Upper lobe of left lung (tissue), 4 donors: ENCODE results near the gene COL23A1.

Experiments
- EP300 ChIP-seq, 4 donors: sonication (generic); formaldehyde crosslinking; IDR thresholded peaks; one replicate each; pipeline ENCODE4 v1.5.1; 2017; ENCODE audit warnings: antibody characterized with exemption in 4 of 4, control low read depth in 2 of 4
- POLR2A ChIP-seq, 4 donors: fragments of 450-650 bp; IDR thresholded peaks; one replicate each; pipeline ENCODE4 v1.5.1; 2016 to 2017; ENCODE audit warnings: antibody characterized with exemption in 4 of 4, mild to moderate bottlenecking in 2 of 4
- POLR2AphosphoS5 ChIP-seq, 2 donors: sonication (generic); formaldehyde crosslinking; IDR thresholded peaks; one replicate each; pipeline ENCODE4 v1.5.1; 2017; ENCODE audit warnings: antibody characterized with exemption in 2 of 2
- TF ChIP-seq, protein P1 (sequence below), 6 experiments: fragments of 450-650 bp in 4 of 6; fragments of 200-600 bp in 2 of 6; sonication (generic) in 2 of 6; IDR thresholded peaks; one replicate each; pipeline ENCODE4 v1.5.1; 2016 to 2019; ENCODE audit warnings: antibody characterized with exemption in 6 of 6

GRCh38 chr5:178551059-178551458 lies 39.1 kb downstream of the COL23A1 start:
- TF ChIP-seq, protein P1, sequence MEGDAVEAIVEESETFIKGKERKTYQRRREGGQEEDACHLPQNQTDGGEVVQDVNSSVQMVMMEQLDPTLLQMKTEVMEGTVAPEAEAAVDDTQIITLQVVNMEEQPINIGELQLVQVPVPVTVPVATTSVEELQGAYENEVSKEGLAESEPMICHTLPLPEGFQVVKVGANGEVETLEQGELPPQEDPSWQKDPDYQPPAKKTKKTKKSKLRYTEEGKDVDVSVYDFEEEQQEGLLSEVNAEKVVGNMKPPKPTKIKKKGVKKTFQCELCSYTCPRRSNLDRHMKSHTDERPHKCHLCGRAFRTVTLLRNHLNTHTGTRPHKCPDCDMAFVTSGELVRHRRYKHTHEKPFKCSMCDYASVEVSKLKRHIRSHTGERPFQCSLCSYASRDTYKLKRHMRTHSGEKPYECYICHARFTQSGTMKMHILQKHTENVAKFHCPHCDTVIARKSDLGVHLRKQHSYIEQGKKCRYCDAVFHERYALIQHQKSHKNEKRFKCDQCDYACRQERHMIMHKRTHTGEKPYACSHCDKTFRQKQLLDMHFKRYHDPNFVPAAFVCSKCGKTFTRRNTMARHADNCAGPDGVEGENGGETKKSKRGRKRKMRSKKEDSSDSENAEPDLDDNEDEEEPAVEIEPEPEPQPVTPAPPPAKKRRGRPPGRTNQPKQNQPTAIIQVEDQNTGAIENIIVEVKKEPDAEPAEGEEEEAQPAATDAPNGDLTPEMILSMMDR (IDR thresholded peaks at IDR 0.05): peak in 4 of 6 experiments; percentile 20 to 42 (median 33)
- TF ChIP-seq POLR2A (IDR thresholded peaks at IDR 0.05) (no peak), POLR2AphosphoS5 (IDR thresholded peaks at IDR 0.05) (no peak), EP300 (IDR thresholded peaks at IDR 0.05) (no peak)
